Neural crest cell (in vitro differentiated cells): Measurements from ENCODE around the gene ADGRA1. TPM values are rescaled to one million over a fixed set of nuclear protein-coding genes. Genes with fewer than 3 reads are reported as not detected.

Experiments
- DNase-seq: peaks from one replicate; pipeline ENCODE4 v3.0.0; 2021; ENCODE audit warnings: low read depth, mixed read lengths, low spot score
- H3K27ac Mint-ChIP-seq: one replicate; pipeline ENCODE4 v1.8.0; 2021; ENCODE audit warnings: mild to moderate bottlenecking, mixed read lengths; ENCODE audit not compliant: unreplicated experiment
- H3K27me3 Mint-ChIP-seq: 2 replicates; pipeline ENCODE4 v1.8.0; 2021; ENCODE audit warnings: low read depth, mild to moderate bottlenecking, mixed read lengths
- H3K36me3 Mint-ChIP-seq: 2 replicates; pipeline ENCODE4 v1.8.0; 2021; ENCODE audit warnings: low read depth, mild to moderate bottlenecking, mixed read lengths
- H3K4me1 Mint-ChIP-seq: 2 replicates; pipeline ENCODE4 v1.8.0; 2021; ENCODE audit warnings: mixed read lengths
- H3K4me3 Mint-ChIP-seq: one replicate; pipeline ENCODE4 v1.8.0; 2021; ENCODE audit warnings: mild to moderate bottlenecking, mixed read lengths
- H3K9me3 Mint-ChIP-seq: 2 replicates; pipeline ENCODE4 v1.8.0; 2021; ENCODE audit warnings: mixed read lengths
- CTCF ChIP-seq: fragments of 200-600 bp; sonication (generic); conservative IDR thresholded peaks from 2 replicates; pipeline ENCODE4 v1.5.0; 2021; ENCODE audit warnings: antibody characterized with exemption, mild to moderate bottlenecking
- total RNA-seq: library from RNA; stranded (reverse); gene quantifications from 2 replicates; pipeline ENCODE4 v1.2.1, GENCODE V29; 2021

Gene ADGRA1
- total RNA-seq, 1 donor from 2014 or later, result 0.33 TPM

- Mint-ChIP-seq H3K36me3 (no peaks in the 10 kb centered on the region), H3K9me3 (no peaks in the 10 kb centered on the region), H3K4me1 (no peaks in the 10 kb centered on the region), H3K4me3 (no peak overlapping the region), H3K27me3 (peaks cover 13% of the 10 kb centered on the region), H3K27ac (no peak overlapping the region)
- no peak for DNase-seq
- no peak for TF ChIP-seq CTCF
Measured at GRCh38 chr10:133079836-133080682, 7.7 kb upstream of the ADGRA1 start.

- Mint-ChIP-seq H3K4me1 (no peaks in the 10 kb centered on the region), H3K27ac (no peak overlapping the region), H3K4me3 (no peak overlapping the region), H3K36me3 (no peaks in the 10 kb centered on the region), H3K27me3 (peaks cover 15% of the 10 kb centered on the region), H3K9me3 (no peaks in the 10 kb centered on the region)
- TF ChIP-seq CTCF, result no peak
- no peak for DNase-seq
Measured at GRCh38 chr10:133080683-133081040, 7.1 kb upstream of the ADGRA1 start.

- H3K36me3 Mint-ChIP-seq, result no peaks in the 10 kb centered on the region
Measured at GRCh38 chr10:133081636-133082035, 6.1 kb upstream of the ADGRA1 start.

GRCh38 chr10:133082685-133083421 is 4.9 kb upstream of the ADGRA1 start:
- Mint-ChIP-seq H3K4me1 (peaks cover 4% of the 10 kb centered on the region), H3K4me3 (no peak overlapping the region), H3K27ac (no peak overlapping the region), H3K27me3 (peaks cover 31% of the 10 kb centered on the region), H3K36me3 (no peaks in the 10 kb centered on the region), H3K9me3 (no peaks in the 10 kb centered on the region)
- no peak for DNase-seq
- no peak for TF ChIP-seq CTCF

More at GRCh38 chr10:133081636-133082035, 6.1 kb upstream of the ADGRA1 start:
- TF ChIP-seq CTCF, result no peak
- Mint-ChIP-seq H3K4me3 (no peak overlapping the region), H3K27me3 (peaks cover 22% of the 10 kb centered on the region), H3K4me1 (no peaks in the 10 kb centered on the region), H3K9me3 (no peaks in the 10 kb centered on the region), H3K27ac (no peak overlapping the region)
- DNase-seq, result no peak

- Mint-ChIP-seq H3K27me3 (peaks cover 31% of the 10 kb centered on the region), H3K9me3 (no peaks in the 10 kb centered on the region), H3K27ac (no peak overlapping the region), H3K4me1 (peaks cover 4% of the 10 kb centered on the region), H3K36me3 (no peaks in the 10 kb centered on the region), H3K4me3 (no peak overlapping the region)
- TF ChIP-seq CTCF, result no peak
- DNase-seq, result no peak
Measured at GRCh38 chr10:133083422-133084100, 4.2 kb upstream of the ADGRA1 start.
